ENCODE results near the gene NDUFB4.
A peak's percentile ranks its signal among the peaks of the same experiment; 100 is the strongest.

The NDUFB4 gene

GRCh38 chr3:120596116-120596852, at the start of gene NDUFB4:
Gene NDUFB4, plus strand, starts transcription at chr3:120596336. Its CDS starts 24 bp downstream, at chr3:120596360.
- DNase-seq, result peak; percentile 98

GRCh38 chr3:120550546-120550945, 45.6 kb upstream of the NDUFB4 start:
- DNase-seq, result no peak

GRCh38 chr3:120552184-120553172, 43.7 kb upstream of the NDUFB4 start:
- no peak for DNase-seq

GRCh38 chr3:120554812-120555606, 41.1 kb upstream of the NDUFB4 start:
- DNase-seq, result no peak

GRCh38 chr3:120555657-120556509, 40.3 kb upstream of the NDUFB4 start:
- no peak for DNase-seq

- DNase-seq, result no peak
These were observed 39.0 kb upstream of the NDUFB4 start for GRCh38 chr3:120557115-120557514.

- DNase-seq, result peak; percentile 88
These were observed 37.3 kb upstream of the NDUFB4 start for GRCh38 chr3:120558771-120559241.

GRCh38 chr3:120559242-120560061, 36.7 kb upstream of the NDUFB4 start:
- DNase-seq, result no peak

- DNase-seq, result no peak
These were observed 35.6 kb upstream of the NDUFB4 start for GRCh38 chr3:120560304-120561250.

- peak; percentile 68 for DNase-seq
These were observed 34.7 kb upstream of the NDUFB4 start for GRCh38 chr3:120561251-120562045.

GRCh38 chr3:120563356-120564022, 32.6 kb upstream of the NDUFB4 start:
- no peak for DNase-seq

GRCh38 chr3:120566243-120566975, 29.7 kb upstream of the NDUFB4 start:
- no peak for DNase-seq

- no peak for DNase-seq
These were observed 28.6 kb upstream of the NDUFB4 start for GRCh38 chr3:120567370-120568201.

GRCh38 chr3:120568202-120568531, 28.0 kb upstream of the NDUFB4 start:
- DNase-seq, result no peak

- no peak for DNase-seq
These were observed 27.5 kb upstream of the NDUFB4 start for GRCh38 chr3:120568598-120568997.

- DNase-seq, result no peak
These were observed 26.7 kb upstream of the NDUFB4 start for GRCh38 chr3:120569222-120570057.

Data from activated CD4-positive, alpha-beta T cell treated with anti-CD3 and anti-CD28 coated beads, Interleukin-2, amount 50 U/mL, for 16 hours (primary cell).